Stimulated activated CD8-positive, alpha-beta memory T cell treated with anti-CD3 and anti-CD28 coated beads, Interleukin-7, amount 100 ng/mL, for 48 hours (primary cell): ENCODE measurements around the gene CD93.

ENCODE experiments used
- DNase-seq, 2 donors: peaks; one replicate each; pipeline ENCODE4 v3.0.0-alpha.2; 2020; ENCODE audit warnings: low read depth in 1 of 2; ENCODE audit errors: extremely low read depth in 1 of 2

The CD93 gene

GRCh38 chr20:23100720-23101107 lies 14.6 kb upstream of the CD93 start:
- no peak for DNase-seq

- DNase-seq, result no peak
These were observed 13.9 kb upstream of the CD93 start for GRCh38 chr20:23099791-23100719.

- DNase-seq, result no peak
These were observed 11.8 kb upstream of the CD93 start for GRCh38 chr20:23097636-23098580.

DNA sequence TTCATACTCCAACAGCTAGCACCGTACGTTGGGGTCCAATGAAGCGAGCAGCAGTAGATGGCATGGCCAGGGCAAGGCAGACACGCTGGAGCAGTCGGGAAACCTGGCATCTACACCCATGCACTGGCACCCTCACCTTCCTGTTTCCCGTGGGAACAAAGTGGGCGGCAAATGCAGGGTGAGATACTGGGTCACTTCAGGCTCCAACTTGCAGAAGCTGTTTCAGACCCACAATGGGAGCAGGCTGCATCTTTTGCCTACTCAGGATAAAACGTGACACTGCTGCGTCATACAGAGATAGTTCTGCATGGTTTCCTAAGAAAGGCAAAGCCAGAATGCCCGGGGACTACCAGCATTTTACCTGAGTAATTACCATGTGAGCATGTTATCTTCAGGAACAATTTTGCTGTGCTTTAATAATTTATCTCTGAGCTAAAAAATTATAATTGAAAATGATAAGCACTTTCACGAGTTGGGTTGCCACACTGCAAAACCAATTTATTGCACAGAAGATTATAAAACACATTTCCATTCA lies 10.9 kb upstream of the CD93 start:
- DNase-seq, result no peak

DNA sequence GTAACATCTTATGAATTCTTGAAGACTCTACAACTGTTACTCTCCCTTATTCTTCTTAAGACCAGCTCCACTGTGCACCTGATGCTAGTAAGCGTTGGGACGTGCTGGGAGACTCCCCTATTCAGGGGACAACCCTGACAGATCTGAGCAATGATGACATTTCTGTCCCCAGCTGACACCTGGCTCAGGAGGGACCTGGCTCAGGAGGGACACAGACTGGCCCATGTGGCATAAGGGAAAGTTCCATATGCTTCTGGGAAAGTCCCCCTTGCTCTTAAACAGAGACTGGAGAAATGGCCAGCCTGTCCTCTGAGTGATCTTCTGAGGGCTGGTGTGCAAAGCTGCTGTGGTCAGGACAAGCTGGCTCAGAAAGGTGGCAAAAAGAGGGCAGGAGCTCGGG lies 10.0 kb upstream of the CD93 start:
- no peak for DNase-seq

- DNase-seq, result no peak
These were observed 9.4 kb upstream of the CD93 start for GRCh38 chr20:23095499-23095898.

- DNase-seq, result no peak
These were observed 8.8 kb upstream of the CD93 start for GRCh38 chr20:23094927-23095326.

DNA sequence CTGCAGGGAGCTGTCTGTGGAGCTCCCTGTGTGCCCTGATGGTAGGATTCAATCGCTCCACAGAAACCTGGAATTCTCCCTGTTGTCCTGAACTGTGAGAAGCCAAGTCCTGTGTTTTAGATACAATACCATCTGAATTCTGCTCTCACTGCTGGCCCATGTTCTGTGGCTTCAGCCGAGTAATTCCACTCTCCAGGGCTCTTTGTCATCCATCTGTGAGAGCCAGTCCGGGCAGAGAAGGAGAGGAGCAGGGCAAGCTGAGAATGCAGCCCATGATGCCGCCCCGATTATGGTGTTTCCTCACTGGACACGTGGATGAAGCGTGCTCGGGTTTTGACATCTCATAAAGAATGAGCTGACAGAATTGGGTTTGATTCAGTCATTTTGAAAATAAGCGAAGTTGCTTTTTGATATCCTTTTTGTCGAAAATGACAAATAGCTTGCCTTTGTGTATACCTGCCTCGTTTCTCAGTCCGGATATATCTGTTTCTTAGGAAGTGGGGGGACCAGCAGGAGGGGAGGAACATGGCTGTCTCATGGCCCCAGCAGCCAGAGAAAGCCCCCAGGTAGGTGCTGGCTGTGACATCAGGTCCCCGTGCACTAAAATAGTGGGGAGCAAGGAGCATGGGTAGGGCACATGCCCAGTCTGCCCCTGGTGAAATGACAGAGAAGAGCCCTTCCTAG lies 8.2 kb upstream of the CD93 start:
- DNase-seq, result no peak

DNA sequence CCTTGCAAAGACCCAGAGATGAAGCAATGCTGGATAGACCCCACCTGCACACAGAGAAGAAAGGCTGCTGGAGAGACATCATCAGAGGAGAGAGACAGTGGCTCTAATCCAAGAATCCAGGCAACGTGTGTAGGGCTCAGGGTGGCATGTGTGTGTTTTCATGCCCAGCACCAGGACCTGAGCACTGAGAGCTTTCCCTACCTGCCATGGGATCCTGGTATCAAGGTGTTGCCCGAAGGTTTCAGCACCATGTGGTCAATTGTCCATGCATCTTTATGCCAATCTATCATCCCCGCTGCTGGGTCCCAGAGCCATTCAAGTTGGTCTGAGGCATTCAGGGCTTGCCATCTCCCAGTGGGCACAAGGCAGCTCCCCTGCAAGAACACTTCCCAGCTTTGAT lies 7.5 kb upstream of the CD93 start:
- DNase-seq, result no peak

DNA sequence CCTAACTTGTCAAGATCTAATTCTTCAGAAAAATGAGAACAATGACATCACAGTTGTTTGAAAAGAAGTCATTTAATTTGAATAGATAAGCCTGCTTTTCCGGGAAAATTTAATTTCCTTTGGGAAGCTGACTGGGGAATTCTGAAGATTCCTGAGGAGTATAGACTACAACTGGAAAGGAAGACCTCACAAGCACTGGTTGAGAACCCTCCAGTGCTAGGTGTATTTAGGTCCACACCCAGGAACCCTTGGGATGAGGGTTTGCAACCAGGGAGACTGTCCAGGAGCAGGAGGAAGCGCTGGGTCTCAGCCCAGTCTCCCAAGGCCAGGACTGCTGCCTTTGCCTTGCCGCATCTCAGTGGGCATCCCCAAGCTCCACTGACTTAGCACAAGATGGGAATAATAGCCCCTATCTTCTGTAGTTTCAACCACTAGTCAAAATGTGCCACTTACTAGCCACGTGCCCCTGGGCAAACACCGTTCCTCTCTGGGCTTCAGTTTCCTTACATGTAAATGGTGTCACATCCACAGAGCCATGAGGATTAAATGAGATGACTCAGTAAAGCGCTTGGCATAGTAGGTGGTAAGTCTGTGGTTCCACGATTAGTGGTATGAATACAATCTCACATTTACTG lies 6.9 kb upstream of the CD93 start:
- no peak for DNase-seq

GRCh38 chr20:23092384-23092756 lies 6.2 kb upstream of the CD93 start:
- DNase-seq, result no peak

- DNase-seq, result no peak
These were observed 5.7 kb upstream of the CD93 start for GRCh38 chr20:23091721-23092383.

DNA sequence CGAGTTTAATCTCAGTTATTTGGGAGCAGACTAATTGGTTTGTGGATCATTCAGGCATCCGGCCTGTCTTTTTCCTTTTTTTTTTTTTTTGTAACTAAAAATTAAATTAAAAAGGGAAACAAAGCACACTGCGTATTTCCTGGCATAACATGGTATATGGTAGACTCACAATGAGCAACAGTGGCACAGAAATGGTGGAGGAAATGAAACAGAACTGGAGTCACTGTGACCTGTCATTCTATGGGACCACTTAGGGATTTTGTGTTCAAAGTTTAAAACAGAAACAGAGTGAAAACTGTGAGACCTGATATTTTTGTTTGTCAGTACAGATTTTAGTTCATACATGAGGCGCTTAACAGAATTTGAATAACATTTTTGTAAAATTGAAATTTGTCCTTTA lies 4.8 kb upstream of the CD93 start:
- DNase-seq, result no peak

DNA sequence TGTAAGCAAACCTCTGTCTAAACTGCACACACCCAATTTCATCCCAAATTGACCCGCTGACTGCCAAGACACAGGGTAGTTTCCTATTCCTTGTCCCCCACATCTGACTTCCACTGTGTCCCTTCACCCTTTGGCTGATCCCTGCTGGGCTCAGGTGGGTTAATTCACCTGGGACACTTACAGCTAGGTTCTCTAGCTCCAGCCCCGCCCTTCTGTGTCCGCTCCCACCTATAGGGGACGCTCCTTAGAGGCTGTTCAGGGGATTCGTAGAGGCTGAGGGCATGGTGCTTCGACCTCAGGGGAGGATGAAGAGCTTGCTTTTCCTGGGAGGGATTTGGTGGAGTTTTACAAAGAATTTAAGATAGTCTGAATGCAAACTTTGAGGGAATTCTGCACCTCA lies 4.0 kb upstream of the CD93 start:
- DNase-seq, result no peak

- DNase-seq, result no peak
These were observed 2.7 kb upstream of the CD93 start for GRCh38 chr20:23088866-23089265.

DNA sequence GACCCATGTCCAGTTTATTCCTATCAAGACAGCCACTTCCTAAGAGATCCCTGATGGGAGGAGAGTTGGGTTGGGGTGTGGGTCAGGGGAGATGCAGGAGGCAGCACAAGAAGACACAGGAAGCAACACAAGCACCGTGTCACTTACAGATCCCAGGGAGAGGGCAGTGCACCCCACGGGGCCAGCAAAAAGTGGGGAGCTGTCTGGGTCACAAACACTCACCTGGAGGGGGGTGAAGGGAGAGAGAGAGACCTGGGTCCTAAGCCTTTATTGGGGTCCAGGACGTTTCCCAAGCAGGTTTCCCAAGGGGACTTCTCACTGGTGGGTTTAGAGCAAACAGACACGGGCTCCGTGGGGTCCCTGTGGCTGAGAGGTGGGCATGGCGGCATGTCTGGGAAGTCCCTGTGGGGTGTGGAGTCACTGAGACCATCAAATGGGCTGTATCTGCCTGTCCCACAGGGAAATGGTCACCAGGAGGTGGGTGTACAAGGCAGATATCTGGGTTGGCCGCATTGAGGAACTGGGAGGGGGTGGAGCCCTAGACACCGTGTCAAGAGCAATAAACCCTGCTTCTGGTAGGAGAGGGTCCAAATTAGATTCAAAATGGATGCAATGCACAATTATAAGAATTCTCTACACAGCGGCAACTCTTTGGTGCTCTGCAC lies 1.6 kb upstream of the CD93 start:
- DNase-seq, result no peak

DNA sequence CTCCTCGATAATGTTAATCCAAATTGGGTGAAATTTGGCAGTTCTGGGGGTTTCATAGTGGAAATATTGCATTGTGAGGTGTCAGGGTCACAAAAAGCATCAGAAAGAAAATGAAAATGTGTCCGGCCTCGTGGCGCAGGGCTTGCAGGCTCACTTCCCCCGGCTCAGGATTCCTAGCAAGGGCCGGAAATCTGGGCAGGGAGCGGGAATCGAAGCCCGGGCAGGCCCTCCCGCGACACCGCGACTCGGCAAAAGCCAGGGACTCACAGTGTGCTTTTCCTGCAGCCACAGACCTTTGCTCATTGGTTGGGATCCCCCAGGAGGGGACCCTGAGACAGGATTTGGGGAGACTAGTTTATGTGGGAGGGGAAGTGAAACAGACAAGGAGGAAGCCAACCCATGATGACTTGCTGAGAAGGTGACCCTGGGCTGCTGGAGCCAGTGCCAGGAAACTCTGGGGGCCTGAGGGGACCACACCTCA lies 847 bp upstream of the CD93 start:
- no peak for DNase-seq

DNA sequence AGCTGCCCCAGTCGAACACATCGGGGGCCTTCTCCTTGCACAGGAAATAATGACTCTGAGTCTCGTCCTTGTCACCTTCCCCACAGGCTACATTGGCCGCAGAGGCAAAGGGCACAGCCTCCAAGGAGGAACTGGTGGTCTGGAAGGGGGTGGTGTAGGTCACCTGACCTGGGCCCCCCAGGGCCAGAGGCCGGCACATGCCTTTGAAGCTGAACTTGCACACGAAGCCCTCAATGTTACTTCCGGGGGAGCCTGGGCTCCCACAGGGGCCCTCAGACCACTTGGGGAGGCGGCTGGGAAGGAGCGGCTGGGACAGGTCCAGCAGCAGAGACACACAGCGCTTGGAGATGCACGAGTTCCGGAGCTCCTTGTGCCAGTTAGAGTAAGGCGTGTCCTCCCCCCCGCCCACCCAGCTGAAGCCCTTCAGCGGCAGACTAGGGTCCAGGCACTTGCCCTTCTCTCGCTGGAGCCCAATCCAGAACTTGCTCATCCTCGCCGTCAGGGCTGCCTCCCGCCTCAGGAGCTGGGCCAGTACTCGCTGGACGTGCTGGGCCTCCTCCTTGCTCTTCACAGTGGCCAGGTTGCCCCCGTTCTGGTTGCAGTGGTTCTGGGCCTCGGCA lies 578 bp downstream of the CD93 start:
- DNase-seq, result no peak

DNA sequence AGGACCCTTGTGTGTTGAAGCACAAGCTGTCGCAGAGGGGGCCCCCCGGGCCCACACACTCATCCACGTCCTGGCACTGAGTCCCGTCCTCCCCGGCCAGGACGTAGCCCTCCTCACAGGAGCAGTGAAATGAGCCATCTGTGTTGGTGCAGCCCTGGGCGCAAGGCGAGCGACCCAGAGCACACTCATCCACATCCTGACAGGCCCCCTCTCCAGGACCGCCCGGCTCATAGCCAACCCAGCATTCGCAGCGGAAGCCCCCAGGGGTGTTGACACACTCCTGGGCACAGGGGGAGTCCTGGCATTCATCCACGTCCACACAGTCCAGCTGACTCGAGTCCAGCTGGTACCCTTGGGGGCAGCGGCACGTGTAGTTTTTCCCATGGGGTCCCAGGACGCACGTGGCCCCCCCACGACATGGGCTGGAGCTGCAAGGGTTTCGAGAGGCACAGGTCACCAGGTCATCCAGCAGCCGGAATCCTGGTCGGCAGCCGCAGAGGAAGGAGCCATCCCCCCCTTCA lies 1.2 kb downstream of the CD93 start:
- no peak for DNase-seq
